K562 (cell line): ENCODE measurements around the gene COL13A1. TPM values are rescaled to one million over a fixed set of nuclear protein-coding genes. Genes with fewer than 3 reads are reported as not detected.

Experiments
- ATAC-seq: fragments of 200-7000 bp; cut with Tn5 transposase; 3 replicates; pipeline ENCODE4 v1.9.1; 2020; ENCODE audit warnings: moderate library complexity
- BruUV-seq: library from RNA; stranded (reverse); fragments of 400-500 nt; replicated peaks from 2 replicates; lab custom pipeline; 2021; lab: Mats Ljungman, UMichigan
- CTCF ChIA-PET: fragments of 300-600 bp; formaldehyde crosslinking; extraction: SDS; loops from one replicate; lab custom pipeline; 2021; ENCODE audit warnings: low intra/inter-chr PET ratio; lab: Yijun Ruan, JAX
- POLR2A ChIA-PET: fragments of 300-600, 350-650 bp; sonication (Branson Sonifier 250); formaldehyde crosslinking; extraction: SDS; loops from one replicate; lab custom pipeline; 2021; ENCODE audit warnings: antibody characterized with exemption, inconsistent platforms; lab: Yijun Ruan, JAX
- DNase-seq, 4 experiments: peaks; one replicate each; pipeline versions ENCODE4 v3.0.0 to v3.0.0-alpha.2; 2011 to 2018; ENCODE audit warnings: low spot score in 3 of 4, mixed read lengths in 3 of 4; ENCODE audit errors: extremely low read depth in 1 of 4
- FAIRE-seq: peaks from 2 replicates; lab custom pipeline; 2011; peaks lifted over from hg19 to GRCh38; lab: Jason Lieb, UNC
- H2AFZ ChIP-seq: 2 replicates; pipeline ENCODE4 v1.6.0; 2011; ENCODE audit warnings: low read depth, low read length, control low read depth, inconsistent platforms
- H3K27ac ChIP-seq: fragments of 200-600 bp; 3 replicates; pipeline ENCODE4 v1.8.0; 2011; ENCODE audit warnings: low read depth, mild to moderate bottlenecking, control low read depth, inconsistent platforms, low read length, moderate library complexity, mixed read lengths; ENCODE audit errors: extremely low read depth
- H3K27me3 ChIP-seq, 2 experiments: fragments of 300-600 bp in 1 of 2; 2 replicates in 1 of 2; 3 replicates in 1 of 2; pipeline versions ENCODE4 v1.6.0 to v1.8.0; 2011; ENCODE audit warnings: inconsistent platforms in 2 of 2, low read length in 2 of 2, mild to moderate bottlenecking in 1 of 2, mixed read lengths in 1 of 2, moderate library complexity in 1 of 2; ENCODE audit not compliant: control insufficient read depth in 2 of 2, insufficient read depth in 2 of 2
- H3K36me3 ChIP-seq: fragments of 300-600 bp; 3 replicates; pipeline ENCODE4 v1.8.0; 2011; ENCODE audit warnings: mild to moderate bottlenecking, low read length, inconsistent platforms; ENCODE audit not compliant: control insufficient read depth, insufficient read depth
- H3K4me1 ChIP-seq, 2 experiments: fragments of 200-600 bp in 1 of 2; replicated peaks in 1 of 2; 2 replicates in 1 of 2; 3 replicates in 1 of 2; pipeline versions ENCODE4 v1.5.1 to v1.8.0; 2011; ENCODE audit warnings: inconsistent platforms in 2 of 2, low read length in 2 of 2, mild to moderate bottlenecking in 1 of 2, mixed read lengths in 1 of 2, moderate library complexity in 1 of 2; ENCODE audit not compliant: control insufficient read depth in 2 of 2, insufficient read depth in 2 of 2
- H3K4me2 ChIP-seq: 2 replicates; pipeline ENCODE4 v1.6.1; 2011; ENCODE audit warnings: low read length, control low read depth, inconsistent platforms, mixed read lengths; ENCODE audit not compliant: insufficient read depth
- H3K4me3 ChIP-seq: fragments of 200-600 bp; sonication (generic), shearing (Covaris generic); 2 replicates; pipeline ENCODE4 v1.5.1; 2016; ENCODE audit warnings: control low read depth, inconsistent platforms
- H3K79me2 ChIP-seq: fragments of 200-600 bp; 3 replicates; pipeline ENCODE4 v1.8.0; 2011; ENCODE audit warnings: low read length, inconsistent platforms; ENCODE audit not compliant: control insufficient read depth, insufficient read depth
- H3K9ac ChIP-seq, 2 experiments: 2 replicates each; pipeline versions ENCODE4 v1.6.0 to v1.6.1; 2011; ENCODE audit warnings: low read depth in 2 of 2, low read length in 2 of 2, control low read depth in 1 of 2, inconsistent platforms in 1 of 2, mild to moderate bottlenecking in 1 of 2, mixed read lengths in 1 of 2; ENCODE audit not compliant: insufficient read depth in 1 of 2
- H3K9me1 ChIP-seq: one replicate; pipeline ENCODE4 v1.6.0; 2011; ENCODE audit warnings: inconsistent platforms, mild to moderate bottlenecking, low read length, moderate library complexity; ENCODE audit not compliant: control insufficient read depth, insufficient read depth
- H3K9me3 ChIP-seq: replicated peaks from 2 replicates; pipeline ENCODE4 v1.5.1; 2011; ENCODE audit warnings: low read depth, low read length, inconsistent platforms; ENCODE audit not compliant: control insufficient read depth, insufficient read depth
- H4K20me1 ChIP-seq: replicated peaks from 2 replicates; pipeline ENCODE4 v1.6.1; 2011; ENCODE audit warnings: low read length, inconsistent platforms, mixed read lengths; ENCODE audit not compliant: control insufficient read depth, insufficient read depth
- ARID1B ChIP-seq: fragments of 450-650 bp; IDR thresholded peaks from 2 replicates; pipeline ENCODE4 v1.6.1; 2016; ENCODE audit warnings: antibody characterized with exemption, mild to moderate bottlenecking, inconsistent platforms
- CC2D1A ChIP-seq: fragments of 450-650 bp; IDR thresholded peaks from 2 replicates; pipeline ENCODE4 v1.6.1; 2017; ENCODE audit warnings: mild to moderate bottlenecking
- CHD2 ChIP-seq: IDR thresholded peaks from 2 replicates; pipeline ENCODE4 v1.6.1; 2011; ENCODE audit warnings: low read depth, low read length
- CREM ChIP-seq: IDR thresholded peaks from 2 replicates; pipeline ENCODE4 v1.6.1; 2014; ENCODE audit warnings: antibody characterized with exemption, low read depth
- EP300 ChIP-seq: IDR thresholded peaks from 2 replicates; pipeline ENCODE4 v1.6.1; 2012; ENCODE audit warnings: low read length, improper control_type of control experiment
- EZH2 ChIP-seq: IDR thresholded peaks from 2 replicates; pipeline ENCODE4 v1.6.1; 2012; ENCODE audit warnings: low read depth, mild to moderate bottlenecking, inconsistent platforms, low read length, borderline replicate concordance
- FOXJ3 ChIP-seq: sonication (generic); formaldehyde crosslinking; IDR thresholded peaks from 2 replicates; pipeline ENCODE4 v1.4.0; 2020; ENCODE audit warnings: mild to moderate bottlenecking, missing genetic modification reagents
- GATAD2A ChIP-seq: fragments of 450-650 bp; IDR thresholded peaks from 2 replicates; pipeline ENCODE4 v1.6.1; 2017
- GTF2F1 ChIP-seq: IDR thresholded peaks from 2 replicates; pipeline ENCODE4 v1.6.1; 2011; ENCODE audit warnings: low read depth, low read length, improper control_type of control experiment
- HSF4 ChIP-seq: fragments of 250-450 bp; sonication (Bioruptor Pico); IDR thresholded peaks from 2 replicates; pipeline ENCODE4 v2.1.2; 2022; ENCODE audit warnings: mild to moderate bottlenecking, moderate library complexity, borderline replicate concordance
- KAT2B ChIP-seq: IDR thresholded peaks from one replicate; pipeline ENCODE4 v1.6.1; 2012; ENCODE audit warnings: low read depth, mild to moderate bottlenecking, control low read depth, inconsistent platforms, low read length, moderate library complexity
- SAP30 ChIP-seq: fragments of 200-600 bp; sonication (generic); IDR thresholded peaks from 2 replicates; pipeline ENCODE4 v1.6.1; 2012; ENCODE audit warnings: borderline replicate concordance, low read depth, mild to moderate bottlenecking, moderate library complexity, low read length, control low read depth, inconsistent platforms; ENCODE audit not compliant: insufficient read depth, poor library complexity, severe bottlenecking
- SMC3 ChIP-seq: conservative IDR thresholded peaks from 2 replicates; pipeline ENCODE4 v1.6.1; 2011; ENCODE audit warnings: low read depth, low read length, improper control_type of control experiment; ENCODE audit not compliant: insufficient read depth
- TAF9B ChIP-seq: fragments of 450-650 bp; IDR thresholded peaks from 2 replicates; pipeline ENCODE4 v1.6.1; 2018; ENCODE audit warnings: mild to moderate bottlenecking; ENCODE audit not compliant: partially characterized antibody
- YY1 ChIP-seq, 3 experiments: IDR thresholded peaks; 2 replicates each; pipeline ENCODE4 v1.6.1; 2011; ENCODE audit warnings: low read length in 2 of 3, mild to moderate bottlenecking in 2 of 3, moderate library complexity in 2 of 3, borderline replicate concordance in 1 of 3, control low read depth in 1 of 3, low read depth in 1 of 3; ENCODE audit not compliant: insufficient read depth in 3 of 3, insufficient replicate concordance in 2 of 3, control insufficient read depth in 1 of 3, insufficient read length in 1 of 3; ENCODE audit errors: extremely low read depth in 1 of 3
- ZNF133 ChIP-seq: fragments of 250-450 bp; sonication (Bioruptor Pico); IDR thresholded peaks from 2 replicates; pipeline ENCODE4 v1.4.0; 2020; ENCODE audit warnings: mild to moderate bottlenecking
- WGBS: fragments of 100-300 bp; shearing (Covaris generic); methylation state at CpG from one replicate; pipeline ENCODE4 v1.1.6; 2016; ENCODE audit warnings: low coverage, mixed read lengths; ENCODE audit not compliant: insufficient coverage; ENCODE audit errors: missing lambda C conversion rate; 5-methylcytosine and 5-hydroxymethylcytosine counted together
- in situ Hi-C: fragments of 300-500 bp; cut with MboI; formaldehyde crosslinking; loops from 4 replicates; pipeline ENCODE4 v1.15.0; 2018; ENCODE audit warnings: inconsistent platforms, mixed read lengths
- intact Hi-C: fragments of 100-400 bp; cut with micrococcal nuclease; formaldehyde crosslinking; loops from 2 replicates; pipeline ENCODE4 v1.14.2; 2022
- polyA plus RNA-seq, 8 experiments: library from polyadenylated mRNA; depleted of rRNA in 4 of 8; stranded (reverse) in 5 of 8; unstranded in 3 of 8; fragments of >200 nt; fragmentation: Nextera tagmentation in 2 of 8; fragmentation: Illumina TruSeq in 1 of 8; extraction: Ambion mirVana in 2 of 8; extraction: Trizol in 1 of 8; gene quantifications; 2 replicates each; pipeline versions ENCODE4 v1.2.1 to v1.2.3, GENCODE V29; 2011 to 2014; ENCODE audit warnings: inconsistent platforms in 1 of 8, missing spikeins in 1 of 8
- total RNA-seq, 7 experiments: library from RNA; depleted of rRNA in 6 of 7; stranded (reverse); fragments of >200 nt in 6 of 7; fragmentation: Illumina TruSeq in 2 of 7; extraction: Trizol in 2 of 7; gene quantifications; 2 replicates each; pipeline versions ENCODE4 v1.2.1 to v1.2.3, GENCODE V29; 2011 to 2021; ENCODE audit warnings: low replicate concordance in 1 of 7
- TF ChIP-seq, protein P1 (sequence below): fragments of 450-650 bp; IDR thresholded peaks from 2 replicates; pipeline ENCODE4 v1.6.1; 2014; ENCODE audit warnings: low read depth, mild to moderate bottlenecking, moderate library complexity, borderline replicate concordance
- TF ChIP-seq, protein P2 (sequence below): IDR thresholded peaks from 3 replicates; pipeline ENCODE4 v1.6.1; 2011; ENCODE audit warnings: borderline replicate concordance, mild to moderate bottlenecking; ENCODE audit not compliant: insufficient read length, insufficient read depth
- TF ChIP-seq, protein P3 (sequence below): fragments of 250-450 bp; sonication (Bioruptor Pico); IDR thresholded peaks from 2 replicates; pipeline ENCODE4 v1.5.0; 2021

Gene COL13A1
- total and polyA plus RNA-seq, 9 of the 15 experiments (the other 6 are each of a cell fraction or from before 2014, with no cell fraction given) = not detected

DNA sequence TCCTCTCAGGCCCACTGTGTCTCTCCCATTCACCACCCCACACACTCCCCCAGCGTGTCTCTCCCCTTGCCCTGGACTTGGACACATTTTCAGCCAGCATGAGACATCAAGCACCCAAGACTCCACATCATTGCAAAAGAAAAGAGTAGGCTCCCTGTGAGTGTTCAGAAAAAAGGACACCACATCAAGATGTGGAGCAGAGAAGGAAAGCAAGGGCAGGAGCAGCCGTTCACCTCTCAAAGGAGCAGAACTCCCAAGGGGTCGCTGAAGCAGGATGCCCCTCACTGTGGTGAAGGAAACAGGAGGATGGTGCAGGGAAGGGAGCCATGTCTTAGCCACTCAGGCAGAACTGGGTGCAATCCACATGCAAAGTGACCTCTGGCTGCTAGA is 161.0 kb downstream of the COL13A1 start:
- ATAC-seq (no peak), FAIRE-seq (no peak), DNase-seq (no peak)
- Histone ChIP-seq H3K4me2 (no peak overlapping the region), H3K79me2 (no peaks in the 10 kb centered on the region), H3K9me3 (no peaks in the 10 kb centered on the region), H3K27ac (no peak overlapping the region), H3K36me3 (no peaks in the 10 kb centered on the region), H3K4me1 (no peaks in the 10 kb centered on the region), H3K9me1 (no peaks in the 10 kb centered on the region), H4K20me1 (no peaks in the 10 kb centered on the region), H3K9ac (no peak overlapping the region), H3K27me3 (peaks cover 21 to 59% of the 10 kb centered on the region in 2 experiments; a peak in 4 of 5 replicates), H3K4me3 (no peak overlapping the region), H2AFZ (no peak overlapping the region)
- POLR2A ChIA-PET = no interaction called here
- in situ Hi-C loops (no loop called here), intact Hi-C loops (no loop called here)
- 0% methylated on average over 3 of the region's 3 CpGs for WGBS
- CTCF ChIA-PET = no interaction called here
- TF ChIP-seq HSF4 (CRISPR knock-in tag) (no peak), TAF9B (no peak), SMC3 (no peak), KAT2B (no peak), GATAD2A (no peak), SAP30 (no peak), EZH2 (no peak), CHD2 (no peak), CC2D1A (no peak), CREM (no peak), FOXJ3 (no peak), ZNF133 (CRISPR knock-in tag) (no peak), YY1 (IDR thresholded peaks at IDR 0.05; ENCODE audit: borderline replicate concordance in 1 of 3, control insufficient read depth in 1 of 3, extremely low read depth in 1 of 3, insufficient read depth in 3 of 3, insufficient read length in 1 of 3, insufficient replicate concordance in 2 of 3, low read depth in 1 of 3, low read length in 2 of 3) (no peak), GTF2F1 (no peak), ARID1B (no peak), EP300 (no peak)
- TF ChIP-seq, protein P1, sequence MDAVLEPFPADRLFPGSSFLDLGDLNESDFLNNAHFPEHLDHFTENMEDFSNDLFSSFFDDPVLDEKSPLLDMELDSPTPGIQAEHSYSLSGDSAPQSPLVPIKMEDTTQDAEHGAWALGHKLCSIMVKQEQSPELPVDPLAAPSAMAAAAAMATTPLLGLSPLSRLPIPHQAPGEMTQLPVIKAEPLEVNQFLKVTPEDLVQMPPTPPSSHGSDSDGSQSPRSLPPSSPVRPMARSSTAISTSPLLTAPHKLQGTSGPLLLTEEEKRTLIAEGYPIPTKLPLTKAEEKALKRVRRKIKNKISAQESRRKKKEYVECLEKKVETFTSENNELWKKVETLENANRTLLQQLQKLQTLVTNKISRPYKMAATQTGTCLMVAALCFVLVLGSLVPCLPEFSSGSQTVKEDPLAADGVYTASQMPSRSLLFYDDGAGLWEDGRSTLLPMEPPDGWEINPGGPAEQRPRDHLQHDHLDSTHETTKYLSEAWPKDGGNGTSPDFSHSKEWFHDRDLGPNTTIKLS = no peak
- TF ChIP-seq, protein P2, sequence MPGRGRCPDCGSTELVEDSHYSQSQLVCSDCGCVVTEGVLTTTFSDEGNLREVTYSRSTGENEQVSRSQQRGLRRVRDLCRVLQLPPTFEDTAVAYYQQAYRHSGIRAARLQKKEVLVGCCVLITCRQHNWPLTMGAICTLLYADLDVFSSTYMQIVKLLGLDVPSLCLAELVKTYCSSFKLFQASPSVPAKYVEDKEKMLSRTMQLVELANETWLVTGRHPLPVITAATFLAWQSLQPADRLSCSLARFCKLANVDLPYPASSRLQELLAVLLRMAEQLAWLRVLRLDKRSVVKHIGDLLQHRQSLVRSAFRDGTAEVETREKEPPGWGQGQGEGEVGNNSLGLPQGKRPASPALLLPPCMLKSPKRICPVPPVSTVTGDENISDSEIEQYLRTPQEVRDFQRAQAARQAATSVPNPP = no peak
- TF ChIP-seq, protein P3, sequence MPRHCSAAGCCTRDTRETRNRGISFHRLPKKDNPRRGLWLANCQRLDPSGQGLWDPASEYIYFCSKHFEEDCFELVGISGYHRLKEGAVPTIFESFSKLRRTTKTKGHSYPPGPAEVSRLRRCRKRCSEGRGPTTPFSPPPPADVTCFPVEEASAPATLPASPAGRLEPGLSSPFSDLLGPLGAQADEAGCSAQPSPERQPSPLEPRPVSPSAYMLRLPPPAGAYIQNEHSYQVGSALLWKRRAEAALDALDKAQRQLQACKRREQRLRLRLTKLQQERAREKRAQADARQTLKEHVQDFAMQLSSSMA (CRISPR knock-in tag) = no peak
- no TSS peak for BruUV-seq
